ENCODE data around the gene SKAP2. TPM values are rescaled to one million over a fixed set of nuclear protein-coding genes. Genes with fewer than 3 reads are reported as not detected.

The SKAP2 gene
- total and polyA plus RNA-seq, 2 donors (not counting 1 experiment from before 2014, with no cell fraction given) = 17.5 to 25.9 TPM

GRCh38 chr7:26861050-26861449 is 3.3 kb downstream of the SKAP2 start:
- Histone ChIP-seq H2AFZ (ENCODE audit: low read length) (no peak overlapping the region), H3K9ac (ENCODE audit: insufficient read depth, low read length) (no peak overlapping the region), H3K9me3 (ENCODE audit: control insufficient read depth, insufficient read depth, low read depth, low read length) (no peaks in the 10 kb centered on the region), H3K4me2 (ENCODE audit: extremely low read depth, insufficient read depth, low read length) (no peak overlapping the region), H3K36me3 (ENCODE audit: control insufficient read depth, insufficient read depth, low read length) (no peaks in the 10 kb centered on the region), H3K79me2 (ENCODE audit: control insufficient read depth, insufficient read depth, low read length) (peaks cover 63% of the 10 kb centered on the region), H3K27me3 (ENCODE audit: control insufficient read depth, insufficient read depth, low read length) (no peaks in the 10 kb centered on the region), H4K20me1 (ENCODE audit: control insufficient read depth, extremely low read depth, insufficient read depth, low read length) (no peaks in the 10 kb centered on the region), H3K4me3 (replicated peaks in 1 of 4; ENCODE audit: control extremely low read depth in 1 of 4, insufficient read depth in 1 of 4, low read depth in 3 of 4, low read length in 4 of 4) (no peak overlapping the region), H3K4me1 (ENCODE audit: control insufficient read depth, extremely low read depth, insufficient read depth, low read length) (peaks cover 7% of the 10 kb centered on the region), H3K27ac (ENCODE audit: insufficient read depth, low read length) (no peak overlapping the region)
- TF ChIP-seq EZH2 (IDR thresholded peaks at IDR 0.05; ENCODE audit: low read length, missing control alignments) = no peak
- no peak for TF ChIP-seq CTCF (conservative IDR thresholded peaks at IDR 0.05 in 1 of 2, IDR thresholded peaks at IDR 0.05 in 1 of 2; ENCODE audit: low read depth in 1 of 2, low read length in 2 of 2)
- DNase-seq (ENCODE audit: low read depth in 2 of 2) = no peak

DNA sequence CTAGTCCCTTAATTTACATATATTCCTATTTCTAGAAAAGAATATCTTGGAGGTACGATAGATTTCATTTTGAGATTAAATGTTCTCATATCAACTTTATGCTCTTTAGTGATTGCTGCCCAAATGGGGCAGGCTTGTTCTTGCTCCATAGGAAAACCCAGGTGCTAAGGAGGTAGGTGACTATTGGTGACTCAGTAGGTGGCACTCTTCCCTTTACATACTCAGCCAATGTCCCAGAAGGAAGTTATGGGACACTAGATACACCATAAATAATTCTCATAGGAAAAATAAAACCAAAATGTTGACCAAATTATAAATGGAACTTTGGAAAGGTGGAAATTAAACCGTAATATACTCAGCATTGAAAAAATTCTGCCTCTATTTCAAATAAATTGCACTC is 4.0 kb downstream of the SKAP2 start:
- Histone ChIP-seq H3K36me3 (ENCODE audit: control insufficient read depth, insufficient read depth, low read length) (no peaks in the 10 kb centered on the region), H3K79me2 (ENCODE audit: control insufficient read depth, insufficient read depth, low read length) (peaks cover 66% of the 10 kb centered on the region), H2AFZ (ENCODE audit: low read length) (no peak overlapping the region), H4K20me1 (ENCODE audit: control insufficient read depth, extremely low read depth, insufficient read depth, low read length) (no peaks in the 10 kb centered on the region), H3K9me3 (ENCODE audit: control insufficient read depth, insufficient read depth, low read depth, low read length) (no peaks in the 10 kb centered on the region), H3K27ac (ENCODE audit: insufficient read depth, low read length) (no peak overlapping the region), H3K27me3 (ENCODE audit: control insufficient read depth, insufficient read depth, low read length) (no peaks in the 10 kb centered on the region), H3K4me1 (ENCODE audit: control insufficient read depth, extremely low read depth, insufficient read depth, low read length) (peaks cover 7% of the 10 kb centered on the region), H3K4me2 (ENCODE audit: extremely low read depth, insufficient read depth, low read length) (no peak overlapping the region), H3K4me3 (replicated peaks in 1 of 4; ENCODE audit: control extremely low read depth in 1 of 4, insufficient read depth in 1 of 4, low read depth in 3 of 4, low read length in 4 of 4) (no peak overlapping the region), H3K9ac (ENCODE audit: insufficient read depth, low read length) (no peak overlapping the region)
- DNase-seq (ENCODE audit: low read depth in 2 of 2) = peak in 1 of 2 donors; percentile 37
- no peak for TF ChIP-seq EZH2 (IDR thresholded peaks at IDR 0.05; ENCODE audit: low read length, missing control alignments)
- TF ChIP-seq CTCF (conservative IDR thresholded peaks at IDR 0.05 in 1 of 2, IDR thresholded peaks at IDR 0.05 in 1 of 2; ENCODE audit: low read depth in 1 of 2, low read length in 2 of 2) = no peak

GRCh38 chr7:26859720-26860119 is 4.7 kb downstream of the SKAP2 start:
- H3K36me3 ChIP-seq (ENCODE audit: control insufficient read depth, insufficient read depth, low read length) = no peaks in the 10 kb centered on the region
- H3K27me3 ChIP-seq (ENCODE audit: control insufficient read depth, insufficient read depth, low read length) = no peaks in the 10 kb centered on the region
- no peaks in the 10 kb centered on the region for H3K9me3 ChIP-seq (ENCODE audit: control insufficient read depth, insufficient read depth, low read depth, low read length)
- no peak overlapping the region for H3K4me3 ChIP-seq (replicated peaks in 1 of 4; ENCODE audit: control extremely low read depth in 1 of 4, insufficient read depth in 1 of 4, low read depth in 3 of 4, low read length in 4 of 4)
- peaks cover 7% of the 10 kb centered on the region for H3K4me1 ChIP-seq (ENCODE audit: control insufficient read depth, extremely low read depth, insufficient read depth, low read length)
- H3K9ac ChIP-seq (ENCODE audit: insufficient read depth, low read length) = no peak overlapping the region
- no peak overlapping the region for H3K27ac ChIP-seq (ENCODE audit: insufficient read depth, low read length)
- H3K4me2 ChIP-seq (ENCODE audit: extremely low read depth, insufficient read depth, low read length) = no peak overlapping the region
- peaks cover 73% of the 10 kb centered on the region for H3K79me2 ChIP-seq (ENCODE audit: control insufficient read depth, insufficient read depth, low read length)
- H4K20me1 ChIP-seq (ENCODE audit: control insufficient read depth, extremely low read depth, insufficient read depth, low read length) = no peaks in the 10 kb centered on the region
- no peak overlapping the region for H2AFZ ChIP-seq (ENCODE audit: low read length)
- no peak for TF ChIP-seq EZH2 (IDR thresholded peaks at IDR 0.05; ENCODE audit: low read length, missing control alignments)
- TF ChIP-seq CTCF (conservative IDR thresholded peaks at IDR 0.05 in 1 of 2, IDR thresholded peaks at IDR 0.05 in 1 of 2; ENCODE audit: low read depth in 1 of 2, low read length in 2 of 2) = no peak
- DNase-seq (ENCODE audit: low read depth in 2 of 2) = no peak

Measured in fibroblast of lung (primary cell).